PC-9 (cell line): ENCODE measurements around the gene ZDHHC5. TPM values are rescaled to one million over a fixed set of nuclear protein-coding genes. Genes with fewer than 3 reads are reported as not detected.

Source experiments
- BruUV-seq: library from RNA; stranded (reverse); fragments of 400-500 nt; replicated peaks from 2 replicates; lab custom pipeline; 2021; lab: Mats Ljungman, UMichigan
- CTCF ChIA-PET: fragments of 300-600 bp; sonication (Branson Sonifier 250); formaldehyde crosslinking; loops from one replicate; lab custom pipeline; 2022; ENCODE audit warnings: antibody characterized with exemption; lab: Charles Lee
- POLR2A ChIA-PET: fragments of 300-600 bp; sonication (Branson Sonifier 250); formaldehyde crosslinking; loops from one replicate; lab custom pipeline; 2022; ENCODE audit warnings: antibody characterized with exemption; ENCODE audit not compliant: unreplicated experiment; lab: Charles Lee
- DNase-seq, 2 experiments: peaks; one replicate each; pipeline versions ENCODE4 v3.0.0 to v3.0.0-alpha.2; 2015 to 2022; ENCODE audit warnings: mixed read lengths in 1 of 2
- H2AFZ ChIP-seq: fragments of 200-600 bp; sonication (generic); 2 replicates; pipeline ENCODE4 v1.8.1; 2017; ENCODE audit warnings: antibody characterized with exemption
- H3F3A ChIP-seq: fragments of 200-600 bp; sonication (generic); 2 replicates; pipeline ENCODE4 v1.8.1; 2017; ENCODE audit warnings: antibody characterized with exemption, mild to moderate bottlenecking, low read depth; ENCODE audit not compliant: insufficient read depth
- H3K27ac ChIP-seq: fragments of 200-600 bp; sonication (generic); 2 replicates; pipeline ENCODE4 v1.6.1; 2016; ENCODE audit warnings: mixed run types
- H3K27me3 ChIP-seq: fragments of 200-600 bp; sonication (generic); 2 replicates; pipeline ENCODE4 v1.6.1; 2016; ENCODE audit warnings: low read depth, mixed run types; ENCODE audit not compliant: insufficient read depth
- H3K36me3 ChIP-seq: fragments of 200-600 bp; sonication (generic); 2 replicates; pipeline ENCODE4 v1.6.1; 2016; ENCODE audit warnings: low read depth, mixed run types
- H3K4me1 ChIP-seq: fragments of 200-600 bp; sonication (generic); replicated peaks from 2 replicates; pipeline ENCODE4 v1.6.1; 2016; ENCODE audit warnings: mixed run types; ENCODE audit not compliant: insufficient read depth
- H3K4me2 ChIP-seq: fragments of 200-600 bp; sonication (generic); 2 replicates; pipeline ENCODE4 v1.6.1; 2017; ENCODE audit warnings: mixed run types
- H3K4me3 ChIP-seq: fragments of 200-600 bp; sonication (generic); 2 replicates; pipeline ENCODE4 v1.6.1; 2016; ENCODE audit warnings: mixed run types
- H3K79me2 ChIP-seq: fragments of 200-600 bp; sonication (generic); 2 replicates; pipeline ENCODE4 v1.6.1; 2017; ENCODE audit warnings: low read depth, mixed run types
- H3K9me2 ChIP-seq: fragments of 200-600 bp; sonication (generic); 2 replicates; pipeline ENCODE4 v1.8.1; 2017; ENCODE audit warnings: mild to moderate bottlenecking; ENCODE audit not compliant: insufficient read depth
- H3K9me3 ChIP-seq: fragments of 200-600 bp; sonication (generic); 2 replicates; pipeline ENCODE4 v1.8.1; 2016; ENCODE audit warnings: low read depth; ENCODE audit not compliant: insufficient read depth
- H4K20me1 ChIP-seq: fragments of 200-600 bp; sonication (generic); 2 replicates; pipeline ENCODE4 v1.8.1; 2017; ENCODE audit not compliant: insufficient read depth
- EZH2 ChIP-seq: fragments of 200-600 bp; sonication (generic); IDR thresholded peaks from 2 replicates; pipeline ENCODE4 v1.8.0; 2017; ENCODE audit warnings: antibody characterized with exemption, low read depth
- intact Hi-C: fragments of 100-400 bp; cut with micrococcal nuclease; formaldehyde crosslinking; loops from one replicate; pipeline ENCODE4 v1.10.0; 2022; ENCODE audit not compliant: unreplicated experiment
- total RNA-seq: library from RNA; stranded (reverse); gene quantifications from 2 replicates; pipeline ENCODE4 v1.2.3, GENCODE V29; 2021
- TF ChIP-seq, protein P1 (sequence below): fragments of 200-600 bp; sonication (generic); conservative IDR thresholded peaks from 2 replicates; pipeline ENCODE4 v1.6.1; 2017; ENCODE audit warnings: mixed run types, antibody characterized with exemption, mild to moderate bottlenecking, moderate library complexity

ZDHHC5 gene
- total RNA-seq, 1 experiment from 2014 or later: 94.2 TPM

DNA sequence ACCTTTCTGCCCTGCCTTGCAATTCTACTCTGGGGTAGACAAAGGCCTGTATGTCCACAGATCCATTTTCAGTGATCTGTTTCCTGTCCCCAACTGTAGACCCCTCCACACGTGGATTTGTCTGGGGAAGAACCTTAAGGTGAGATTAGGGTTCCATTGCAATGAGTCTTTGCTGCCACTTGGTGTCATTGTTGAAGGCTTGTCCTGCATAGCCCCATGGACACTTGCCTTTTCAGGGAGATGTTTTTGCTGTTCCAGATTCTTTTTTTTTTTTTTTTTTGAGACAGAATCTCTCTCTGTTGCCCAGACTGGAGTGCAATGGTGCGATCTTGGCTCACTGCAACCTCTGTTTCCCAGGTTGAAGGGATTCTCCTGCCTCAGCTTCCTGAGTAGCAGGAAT, 48.6 kb upstream of the ZDHHC5 start:
- no TSS peak for BruUV-seq
- Histone ChIP-seq H3K9me3 (no peaks in the 10 kb centered on the region; the same call in 1 of the 2 replicates), H3K36me3 (no peaks in the 10 kb centered on the region), H3K9me2 (no peaks in the 10 kb centered on the region), H4K20me1 (no peaks in the 10 kb centered on the region), H3F3A (no peaks in the 10 kb centered on the region), H2AFZ (no peak overlapping the region), H3K4me3 (no peak overlapping the region), H3K4me2 (no peak overlapping the region), H3K27ac (no peak overlapping the region), H3K27me3 (0 out of 2 replicates have a peak, but pooled peaks cover 20% of the 10 kb centered on the region), H3K4me1 (no peaks in the 10 kb centered on the region), H3K79me2 (no peaks in the 10 kb centered on the region)
- ChIA-PET CTCF (interaction anchor here (0.7 kb wide), 1 partner anchor 21 kb away, joined by 3 read pairs; no protein-coding TSS in a partner anchor), POLR2A (no interaction called here)
- intact Hi-C loops: no loop called here
- TF ChIP-seq, protein P1, sequence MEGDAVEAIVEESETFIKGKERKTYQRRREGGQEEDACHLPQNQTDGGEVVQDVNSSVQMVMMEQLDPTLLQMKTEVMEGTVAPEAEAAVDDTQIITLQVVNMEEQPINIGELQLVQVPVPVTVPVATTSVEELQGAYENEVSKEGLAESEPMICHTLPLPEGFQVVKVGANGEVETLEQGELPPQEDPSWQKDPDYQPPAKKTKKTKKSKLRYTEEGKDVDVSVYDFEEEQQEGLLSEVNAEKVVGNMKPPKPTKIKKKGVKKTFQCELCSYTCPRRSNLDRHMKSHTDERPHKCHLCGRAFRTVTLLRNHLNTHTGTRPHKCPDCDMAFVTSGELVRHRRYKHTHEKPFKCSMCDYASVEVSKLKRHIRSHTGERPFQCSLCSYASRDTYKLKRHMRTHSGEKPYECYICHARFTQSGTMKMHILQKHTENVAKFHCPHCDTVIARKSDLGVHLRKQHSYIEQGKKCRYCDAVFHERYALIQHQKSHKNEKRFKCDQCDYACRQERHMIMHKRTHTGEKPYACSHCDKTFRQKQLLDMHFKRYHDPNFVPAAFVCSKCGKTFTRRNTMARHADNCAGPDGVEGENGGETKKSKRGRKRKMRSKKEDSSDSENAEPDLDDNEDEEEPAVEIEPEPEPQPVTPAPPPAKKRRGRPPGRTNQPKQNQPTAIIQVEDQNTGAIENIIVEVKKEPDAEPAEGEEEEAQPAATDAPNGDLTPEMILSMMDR: no peak
- no peak for TF ChIP-seq EZH2
- no peak for DNase-seq

DNA sequence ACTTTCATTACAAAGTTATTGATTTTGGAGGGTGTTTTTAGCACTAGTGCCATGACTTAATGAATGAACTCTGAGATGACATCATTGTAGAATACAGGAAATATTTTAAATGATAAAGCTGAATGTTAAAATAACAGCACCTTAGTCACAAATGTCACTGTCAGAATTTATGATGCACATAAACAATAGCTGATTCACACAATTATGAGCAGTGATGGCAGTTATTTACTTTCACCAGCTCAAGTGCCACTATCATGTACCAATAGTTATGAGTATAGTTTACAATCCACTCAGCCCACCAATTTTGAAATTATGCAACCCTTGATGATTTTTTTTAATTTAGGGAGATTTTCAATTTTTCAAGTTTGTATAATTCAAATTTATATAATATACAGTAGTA, 47.4 kb upstream of the ZDHHC5 start:
- H3K27ac ChIP-seq: no peak overlapping the region
- intact Hi-C loops: no loop called here
- no peaks in the 10 kb centered on the region for H3K79me2 ChIP-seq
- H4K20me1 ChIP-seq: no peaks in the 10 kb centered on the region
- no TSS peak for BruUV-seq
- POLR2A ChIA-PET: no interaction called here
- CTCF ChIA-PET: no interaction called here
- TF ChIP-seq EZH2: no peak
- TF ChIP-seq, protein P1: no peak
- no peak for DNase-seq
- no peaks in the 10 kb centered on the region for H3F3A ChIP-seq
- no peaks in the 10 kb centered on the region for H3K9me2 ChIP-seq
- H2AFZ ChIP-seq: no peak overlapping the region
- H3K27me3 ChIP-seq: 0 out of 2 replicates have a peak, but pooled peaks cover 11% of the 10 kb centered on the region
- no peak overlapping the region for H3K4me2 ChIP-seq
- H3K36me3 ChIP-seq: no peaks in the 10 kb centered on the region
- no peak overlapping the region for H3K4me3 ChIP-seq
- H3K9me3 ChIP-seq: no peaks in the 10 kb centered on the region; the same call in 1 of the 2 replicates
- H3K4me1 ChIP-seq: no peaks in the 10 kb centered on the region

DNA sequence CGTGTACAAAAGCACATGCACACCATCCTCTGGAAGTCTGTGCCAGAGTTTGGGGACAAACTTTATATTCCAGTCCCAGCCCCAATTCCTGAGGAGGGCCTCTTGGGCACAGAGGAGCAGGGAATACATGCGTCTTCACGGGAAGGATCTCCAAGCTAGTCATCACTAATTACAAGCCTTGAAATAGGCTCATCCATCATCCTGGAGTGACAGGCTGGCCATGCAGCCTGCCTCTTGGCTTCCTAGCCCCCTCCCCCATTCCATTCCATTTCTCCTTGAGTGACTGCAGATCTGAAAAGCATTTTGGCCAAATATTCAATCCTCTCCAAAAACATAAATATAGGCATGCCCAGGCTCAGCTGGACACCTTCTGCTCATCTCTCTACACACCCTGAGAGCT, 45.7 kb upstream of the ZDHHC5 start:
- TF ChIP-seq, protein P1: no peak
- no peak for TF ChIP-seq EZH2
- no TSS peak for BruUV-seq
- CTCF ChIA-PET: interaction anchor here (0.7 kb wide), 1 partner anchor 17 kb away, joined by 8 read pairs; no protein-coding TSS in a partner anchor

More for the DNA sequence above, 45.7 kb upstream of the ZDHHC5 start:
- intact Hi-C loops: no loop called here
- Histone ChIP-seq H3K36me3 (no peaks in the 10 kb centered on the region), H3K4me3 (no peak overlapping the region), H3K27ac (no peak overlapping the region), H3K27me3 (0 out of 2 replicates have a peak, but pooled peaks cover 3% of the 10 kb centered on the region), H3F3A (no peaks in the 10 kb centered on the region), H3K9me2 (no peaks in the 10 kb centered on the region), H3K4me2 (no peak overlapping the region), H4K20me1 (no peaks in the 10 kb centered on the region), H3K9me3 (no peaks in the 10 kb centered on the region; the same call in 1 of the 2 replicates), H3K4me1 (no peaks in the 10 kb centered on the region), H3K79me2 (no peaks in the 10 kb centered on the region), H2AFZ (no peak overlapping the region)
- DNase-seq: no peak
- POLR2A ChIA-PET: no interaction called here
